ENCODE data around the gene CHRM5.

Gene CHRM5

GRCh38 chr15:33968224-33968623 is at the start of gene CHRM5:
CHRM5 (plus strand) TSS chr15:33968497; CDS start chr15:34062718, 94,221 bp downstream.
- no peak for DNase-seq

- no peak for DNase-seq
Observed at GRCh38 chr15:33923446-33923845, 44.9 kb upstream of the CHRM5 start.

- DNase-seq, result no peak
Observed at GRCh38 chr15:33926260-33926659, 42.0 kb upstream of the CHRM5 start.

- DNase-seq, result no peak
Observed at GRCh38 chr15:33932734-33933133, 35.6 kb upstream of the CHRM5 start.

GRCh38 chr15:33934396-33934795 is 33.9 kb upstream of the CHRM5 start:
- no peak for DNase-seq

- no peak for DNase-seq
Observed at GRCh38 chr15:33934921-33935320, 33.4 kb upstream of the CHRM5 start.

GRCh38 chr15:33941279-33942063 is 26.8 kb upstream of the CHRM5 start:
- no peak for DNase-seq

GRCh38 chr15:33946152-33946551 is 22.1 kb upstream of the CHRM5 start:
- DNase-seq, result no peak

GRCh38 chr15:33955945-33956344 is 12.4 kb upstream of the CHRM5 start:
- DNase-seq, result no peak

GRCh38 chr15:33956397-33956796 is 11.9 kb upstream of the CHRM5 start:
- DNase-seq, result no peak

- DNase-seq, result no peak
Observed at GRCh38 chr15:33959844-33960548, 8.3 kb upstream of the CHRM5 start.

- no peak for DNase-seq
Observed at GRCh38 chr15:33960549-33960935, 7.8 kb upstream of the CHRM5 start.

GRCh38 chr15:33963831-33964664 is 4.2 kb upstream of the CHRM5 start:
- no peak for DNase-seq

GRCh38 chr15:33964665-33965040 is 3.6 kb upstream of the CHRM5 start:
- no peak for DNase-seq

- DNase-seq, result no peak
Observed at GRCh38 chr15:33968821-33969220, 524 bp downstream of the CHRM5 start.

GRCh38 chr15:33971811-33972210 is 3.5 kb downstream of the CHRM5 start:
- DNase-seq, result no peak

GRCh38 chr15:33975022-33975565 is 6.8 kb downstream of the CHRM5 start:
- no peak for DNase-seq

GRCh38 chr15:33980159-33980558 is 11.9 kb downstream of the CHRM5 start:
- no peak for DNase-seq

GRCh38 chr15:33982516-33982915 is 14.2 kb downstream of the CHRM5 start:
- DNase-seq, result no peak

- no peak for DNase-seq
Observed at GRCh38 chr15:33985287-33985686, 17.0 kb downstream of the CHRM5 start.

- DNase-seq, result no peak
Observed at GRCh38 chr15:33985751-33986150, 17.5 kb downstream of the CHRM5 start.

GRCh38 chr15:33987444-33987843 is 19.1 kb downstream of the CHRM5 start:
- no peak for DNase-seq

- DNase-seq, result no peak
Observed at GRCh38 chr15:33988384-33988783, 20.1 kb downstream of the CHRM5 start.

Data from left hindlimb (tissue), 1 donor.